Measurements from ENCODE around the gene CAMTA1.
A peak's percentile ranks its signal among the peaks of the same experiment; 100 is the strongest.

- TF ChIP-seq ZNF529 (tag by site-specific recombination; IDR thresholded peaks at IDR 0.05; ENCODE audit: insufficient replicate concordance) (no peak), ZBTB8A (tag by site-specific recombination; IDR thresholded peaks at IDR 0.05) (no peak), KLF9 (tag by site-specific recombination; IDR thresholded peaks at IDR 0.05; ENCODE audit: low read depth) (no peak), ZNF311 (tag by site-specific recombination; IDR thresholded peaks at IDR 0.05; ENCODE audit: borderline replicate concordance) (no peak), ZNF747 (tag by site-specific recombination; IDR thresholded peaks at IDR 0.05) (no peak), ZNF175 (tag by site-specific recombination; IDR thresholded peaks at IDR 0.05) (no peak), ZEB2 (tag by site-specific recombination; IDR thresholded peaks at IDR 0.05) (no peak), KLF1 (tag by site-specific recombination; IDR thresholded peaks at IDR 0.05) (peak; percentile 73)
These were observed 860.9 kb downstream of the CAMTA1 start for GRCh38 chr1:7646164-7646563.

Data from HEK293 (cell line).